NCI-H1694 (cell line): Measurements from ENCODE around the gene ERO1A.
"Not testable (repeated sequence)": the region's sequence is repeated elsewhere in the genome, so short reads cannot be mapped to it uniquely, and the experiment has no call there.

Experiments used
- DNase-seq: peaks from one replicate; lab custom pipeline; 2025; lab: John Stamatoyannopoulos, UW

The ERO1A gene, protein sequence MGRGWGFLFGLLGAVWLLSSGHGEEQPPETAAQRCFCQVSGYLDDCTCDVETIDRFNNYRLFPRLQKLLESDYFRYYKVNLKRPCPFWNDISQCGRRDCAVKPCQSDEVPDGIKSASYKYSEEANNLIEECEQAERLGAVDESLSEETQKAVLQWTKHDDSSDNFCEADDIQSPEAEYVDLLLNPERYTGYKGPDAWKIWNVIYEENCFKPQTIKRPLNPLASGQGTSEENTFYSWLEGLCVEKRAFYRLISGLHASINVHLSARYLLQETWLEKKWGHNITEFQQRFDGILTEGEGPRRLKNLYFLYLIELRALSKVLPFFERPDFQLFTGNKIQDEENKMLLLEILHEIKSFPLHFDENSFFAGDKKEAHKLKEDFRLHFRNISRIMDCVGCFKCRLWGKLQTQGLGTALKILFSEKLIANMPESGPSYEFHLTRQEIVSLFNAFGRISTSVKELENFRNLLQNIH

DNA sequence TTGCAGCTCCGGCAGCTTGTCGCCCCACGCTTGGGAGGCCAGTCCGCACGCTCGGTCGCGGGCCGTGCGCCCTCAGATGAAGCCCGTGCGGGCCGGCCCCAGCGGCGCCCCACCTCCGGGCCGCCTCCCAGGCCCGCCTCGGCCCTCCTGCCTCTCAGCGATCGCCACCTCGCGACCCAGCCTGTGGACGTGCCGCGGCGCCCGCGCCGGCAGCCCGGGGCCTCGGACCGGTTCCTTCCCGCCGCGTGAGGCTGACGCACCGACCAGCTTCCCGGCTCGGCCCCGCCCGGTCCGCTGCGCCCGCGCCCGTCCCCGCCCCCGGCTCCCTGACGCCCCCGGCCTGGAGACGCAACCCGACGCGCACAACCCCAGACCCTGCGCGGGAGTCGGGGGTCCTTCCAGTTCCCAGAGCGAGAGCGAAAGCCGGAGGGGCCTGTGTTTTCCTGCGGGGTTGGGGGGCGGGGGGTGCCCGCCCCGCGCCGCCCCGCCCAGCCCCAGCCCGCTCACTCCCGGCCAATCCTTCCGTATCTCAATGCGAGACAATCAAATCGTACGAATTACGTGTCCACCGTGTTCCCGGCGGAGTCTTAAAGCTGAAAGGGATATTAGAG, at the start of gene ERO1A:
Gene ERO1A, minus strand, starts transcription at position 78 of the 611 bp plus-strand sequence. Its CDS starts 77 bp downstream, at position 1.
- DNase-seq = peak; percentile 35

DNA sequence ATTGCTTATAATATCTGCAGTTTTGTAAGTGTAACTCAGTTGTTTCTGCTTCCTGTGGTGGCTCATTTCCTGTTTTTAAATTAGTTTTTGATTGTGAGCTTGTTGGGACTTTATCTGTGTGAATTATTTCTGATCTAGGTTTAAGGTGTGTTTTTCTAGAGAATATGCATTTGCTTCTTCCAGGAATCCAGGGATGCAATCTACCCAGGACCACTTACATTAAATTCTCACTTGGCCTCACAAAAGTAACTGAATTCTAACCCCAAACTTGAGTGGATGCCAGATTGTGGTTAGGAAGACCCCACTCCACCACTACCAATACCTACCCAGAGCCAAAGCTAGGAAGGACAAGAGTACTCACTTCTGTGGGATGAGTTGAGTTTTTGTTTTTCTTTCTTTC, 46.5 kb upstream of the ERO1A start:
- DNase-seq = no peak

DNA sequence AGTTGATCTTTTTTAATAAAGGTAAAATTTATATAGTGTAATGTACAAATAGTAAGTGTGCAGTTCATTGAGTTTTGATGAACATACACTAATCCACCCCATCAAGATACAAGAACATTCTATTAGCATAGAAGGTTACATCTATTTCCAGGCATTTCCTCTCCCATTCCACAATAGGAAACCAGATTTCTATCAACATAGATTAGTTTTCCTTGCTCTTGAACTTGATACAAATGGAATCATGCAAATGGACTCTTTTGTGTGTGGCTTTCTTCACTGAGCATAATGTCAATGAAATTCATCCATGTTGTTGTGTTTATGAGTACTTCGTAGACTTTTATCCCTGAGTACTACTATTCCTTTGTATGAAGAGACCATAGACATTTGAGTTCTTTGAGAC, 45.4 kb upstream of the ERO1A start:
- no peak for DNase-seq

DNA sequence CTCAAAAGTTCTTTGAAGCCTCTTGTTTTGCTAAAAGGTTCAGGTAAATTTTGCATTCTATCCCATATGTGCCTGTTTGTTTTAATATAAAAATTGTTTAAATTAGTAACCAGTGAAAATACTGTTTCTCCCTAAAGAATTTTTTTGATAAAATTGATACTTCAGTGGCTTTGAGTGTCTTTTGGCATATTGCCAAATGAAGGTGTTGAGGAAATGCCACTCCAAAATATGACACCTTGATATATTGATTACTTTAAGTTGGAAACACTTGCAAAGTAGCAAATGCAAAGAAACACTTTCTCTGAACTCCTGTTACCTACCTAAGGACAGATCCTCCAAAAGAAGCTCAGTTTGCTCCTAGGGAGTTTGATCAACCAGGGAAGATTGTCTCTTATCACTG, 43.1 kb upstream of the ERO1A start:
- DNase-seq = no peak

DNA sequence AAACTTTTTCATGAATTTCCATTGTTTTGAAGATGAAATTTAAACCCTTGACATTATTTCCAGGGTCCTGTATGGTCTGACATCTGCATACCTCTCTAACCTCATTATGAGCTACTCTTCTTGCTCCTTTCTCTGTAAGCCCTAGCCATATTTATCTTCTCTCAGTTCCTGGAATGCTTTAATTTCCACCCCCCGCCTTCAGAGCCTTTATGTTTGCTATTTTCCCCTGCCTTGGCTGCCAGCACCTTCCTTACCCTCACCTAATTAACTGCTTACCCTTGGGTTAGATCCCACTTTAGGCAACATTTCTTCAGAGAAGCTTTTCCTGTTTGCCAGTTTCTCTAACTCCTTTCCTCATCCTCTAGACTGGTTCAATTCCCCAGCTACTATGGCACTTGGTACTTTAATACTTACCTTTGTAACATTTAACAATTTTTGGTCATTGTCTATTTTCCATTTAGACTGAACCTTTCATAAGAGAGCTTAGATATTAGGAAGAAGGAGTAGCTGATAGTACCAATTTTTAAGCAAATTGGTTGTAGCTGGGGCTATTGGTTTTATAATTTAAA, 40.6 kb upstream of the ERO1A start:
- DNase-seq = no peak

DNA sequence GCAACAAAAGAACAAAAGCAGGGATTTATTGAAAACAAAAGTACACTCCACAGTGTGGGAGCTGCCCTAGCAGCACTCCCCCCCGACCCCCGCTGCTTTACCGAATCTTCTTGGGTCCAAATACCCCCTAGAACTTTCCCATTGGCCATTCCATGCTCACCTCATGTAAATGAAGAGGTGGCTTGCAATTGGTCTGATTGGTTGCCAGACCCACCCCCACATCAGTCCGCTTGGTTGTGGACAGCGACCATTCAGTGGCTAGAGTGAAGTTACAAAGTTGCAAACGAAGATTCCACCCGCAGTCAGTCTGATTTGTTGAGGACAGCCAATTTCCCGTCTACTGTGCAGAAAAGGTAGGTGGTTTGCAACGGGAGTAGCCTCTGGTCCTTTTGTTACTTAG, 38.5 kb upstream of the ERO1A start:
- DNase-seq = no peak

DNA sequence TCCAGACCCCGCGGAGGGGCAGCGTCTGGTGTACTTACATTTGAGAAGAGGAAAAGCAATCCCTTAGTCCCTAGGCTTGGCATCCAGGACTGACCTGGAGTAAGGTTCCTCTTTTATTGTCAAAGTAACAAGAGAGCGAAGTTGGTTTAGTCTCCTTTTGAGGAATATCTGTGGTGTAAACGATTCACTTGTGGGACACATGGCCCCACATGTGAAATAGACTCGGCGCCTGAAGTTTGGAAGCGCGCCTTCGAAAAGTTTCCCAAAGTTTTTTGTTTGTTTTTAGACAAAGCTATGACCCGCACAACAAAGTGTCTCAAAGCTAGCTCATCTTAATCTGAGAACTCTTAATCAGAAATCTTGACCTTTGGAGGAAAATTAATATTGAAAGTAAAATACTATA, 35.4 kb upstream of the ERO1A start:
- DNase-seq = no peak

DNA sequence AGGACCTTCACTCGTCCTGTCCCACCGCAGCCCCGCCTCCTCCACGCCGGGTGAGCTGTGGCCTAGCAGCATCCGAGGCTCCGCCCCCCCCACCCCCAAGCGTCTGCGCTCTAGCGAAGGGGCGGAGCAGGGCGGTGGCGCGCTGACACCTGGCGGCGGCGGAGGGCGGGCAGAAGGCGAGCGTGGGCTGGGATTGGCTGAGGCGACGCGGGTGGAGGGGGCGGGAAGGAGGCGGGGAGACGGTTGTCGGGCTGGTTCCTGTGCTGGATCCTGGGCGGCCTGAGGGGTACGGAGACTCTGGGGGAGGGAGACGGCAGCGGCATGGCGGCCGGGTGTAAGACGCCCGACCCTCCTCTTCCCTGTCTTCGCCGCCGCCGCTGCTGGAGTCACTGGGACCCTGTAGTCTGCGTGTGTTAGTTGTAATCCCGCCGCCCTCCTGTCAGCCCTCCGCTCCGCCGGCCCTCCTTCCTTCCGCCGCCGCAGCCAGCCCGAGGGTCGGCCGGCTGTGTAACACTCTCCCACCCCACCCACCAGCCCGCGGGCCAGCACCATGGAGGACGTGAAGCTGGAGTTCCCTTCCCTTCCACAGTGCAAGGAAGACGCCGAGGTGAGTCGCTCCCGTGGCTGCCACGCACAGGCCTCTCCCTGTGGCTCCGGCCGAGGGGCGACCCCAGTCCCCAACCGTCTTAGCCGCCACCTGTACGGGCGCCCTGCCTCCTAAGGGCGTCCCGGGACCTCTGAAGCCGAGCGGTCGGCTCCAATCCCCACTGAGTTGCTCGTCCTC, 34.8 kb upstream of the ERO1A start, which contains the start of gene STYX:
Gene STYX, plus strand, starts transcription at position 242 of the 784 bp plus-strand sequence. Its CDS starts 309 bp downstream, at position 551.
- peak; percentile 95 for DNase-seq

DNA sequence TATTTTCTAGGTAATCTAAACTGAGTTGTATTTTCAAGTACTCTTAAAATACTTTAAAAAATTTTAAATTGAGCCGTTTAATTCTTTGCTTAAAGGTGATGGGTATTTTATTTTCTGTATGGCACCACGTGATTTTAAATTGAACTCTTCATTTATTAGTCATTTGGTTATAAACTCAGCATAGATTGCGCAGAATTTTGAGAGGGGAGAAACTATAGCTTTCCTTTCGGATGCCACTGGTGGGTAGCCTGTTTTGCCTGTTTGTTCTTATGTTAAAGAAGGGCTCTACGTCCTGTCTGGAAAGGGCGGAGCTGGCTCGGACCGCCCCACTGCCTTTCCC, 34.2 kb upstream of the ERO1A start:
- no peak for DNase-seq

DNA sequence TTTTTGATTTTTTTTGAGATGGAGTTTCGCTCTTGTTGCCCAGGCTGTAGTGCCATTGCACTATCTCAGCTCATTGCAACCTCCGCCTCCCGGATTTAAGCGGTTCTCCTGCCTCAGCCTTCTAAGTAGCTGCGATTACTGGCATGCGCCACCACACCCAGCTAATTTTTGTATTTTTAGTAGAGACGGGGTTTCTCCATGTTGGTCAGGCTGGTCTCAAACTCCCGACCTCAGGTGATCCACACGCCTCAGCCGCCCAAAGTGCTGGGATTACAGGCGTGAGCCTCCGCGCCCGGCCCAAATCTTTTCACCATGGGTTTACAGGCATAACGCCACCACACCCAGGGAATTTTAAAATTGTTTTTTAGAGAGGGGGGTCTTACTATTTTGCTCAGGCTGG, 33.7 kb upstream of the ERO1A start:
- DNase-seq = not testable (repeated sequence)

DNA sequence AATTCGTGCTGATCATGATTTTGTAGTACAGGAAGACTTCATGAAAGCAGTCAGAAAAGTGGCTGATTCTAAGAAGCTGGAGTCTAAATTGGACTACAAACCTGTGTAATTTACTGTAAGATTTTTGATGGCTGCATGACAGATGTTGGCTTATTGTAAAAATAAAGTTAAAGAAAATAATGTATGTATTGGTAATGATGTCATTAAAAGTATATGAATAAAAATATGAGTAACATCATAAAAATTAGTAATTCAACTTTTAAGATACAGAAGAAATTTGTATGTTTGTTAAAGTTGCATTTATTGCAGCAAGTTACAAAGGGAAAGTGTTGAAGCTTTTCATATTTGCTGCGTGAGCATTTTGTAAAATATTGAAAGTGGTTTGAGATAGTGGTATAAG, 32.2 kb upstream of the ERO1A start:
- not testable (repeated sequence) for DNase-seq

DNA sequence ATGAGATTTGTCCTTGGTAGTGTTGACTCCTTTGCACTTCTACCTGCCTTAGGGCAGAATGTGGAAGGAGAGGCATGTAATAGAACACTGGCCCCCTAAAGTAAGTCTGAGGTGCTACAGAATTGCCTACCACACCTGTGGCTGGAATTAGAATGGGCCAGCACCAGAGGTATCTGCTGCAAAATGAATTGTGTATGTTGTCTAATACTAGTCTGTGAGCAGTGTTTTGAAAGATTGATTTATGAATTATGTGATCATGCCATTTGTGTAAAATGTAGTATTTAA, 28.9 kb upstream of the ERO1A start:
- no peak for DNase-seq

DNA sequence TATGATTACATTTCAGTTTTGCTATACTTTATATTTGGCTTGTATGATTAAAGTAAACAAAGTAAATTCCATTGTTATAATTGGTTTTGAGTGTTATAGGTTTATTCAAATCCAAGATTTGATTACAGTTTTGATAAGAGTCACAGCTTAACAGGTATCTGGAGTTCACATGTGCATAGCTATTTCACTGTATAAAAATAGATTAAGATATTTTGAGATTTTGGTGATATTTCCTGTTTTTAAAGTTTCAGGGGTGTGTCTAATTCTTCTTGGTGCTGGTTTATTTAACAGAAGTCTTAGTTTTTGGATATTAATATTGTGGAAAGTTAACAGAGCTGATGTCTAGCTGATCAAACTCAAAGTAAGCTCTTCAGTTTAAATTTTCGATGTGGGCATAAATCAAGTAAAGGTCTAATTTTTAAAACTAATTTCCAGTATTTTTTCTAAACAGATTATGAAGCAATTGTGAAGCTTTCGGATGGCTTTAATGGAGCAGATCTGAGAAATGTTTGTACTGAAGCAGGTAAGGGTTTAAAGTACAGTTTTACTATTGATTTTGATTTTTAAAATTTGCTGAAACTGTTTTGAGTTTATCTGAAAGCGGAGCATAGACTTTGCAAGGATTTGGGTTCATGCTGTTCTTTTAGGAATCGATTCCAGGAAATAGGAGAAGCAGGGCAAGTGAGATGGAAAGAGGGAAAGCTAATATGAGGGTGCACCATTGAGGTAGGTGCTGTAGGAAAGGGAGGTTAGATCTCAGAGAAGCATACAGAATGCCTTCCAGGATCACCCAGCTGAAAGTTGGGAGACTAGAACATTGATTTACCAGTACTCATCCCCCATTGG, 28.4 kb upstream of the ERO1A start:
- DNase-seq = no peak

DNA sequence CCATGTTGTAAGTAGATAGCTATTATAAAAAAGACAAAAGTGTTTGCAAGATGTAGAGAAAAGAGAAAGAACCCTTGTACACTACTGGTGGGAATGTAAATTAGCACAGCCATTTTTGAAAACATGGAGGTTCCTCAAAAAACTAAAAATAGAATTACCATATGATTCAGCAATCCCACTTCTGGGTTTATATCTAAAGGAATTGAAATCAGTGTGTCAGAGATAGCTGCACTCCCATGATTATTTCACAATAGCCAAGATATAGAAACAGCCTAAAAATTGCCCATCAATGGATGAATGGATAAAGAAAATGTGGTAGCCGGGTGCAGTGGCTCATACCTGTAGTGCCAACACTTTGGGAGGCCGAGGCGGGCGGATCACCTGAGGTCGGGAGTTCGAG, 20.8 kb upstream of the ERO1A start:
- DNase-seq = no peak

DNA sequence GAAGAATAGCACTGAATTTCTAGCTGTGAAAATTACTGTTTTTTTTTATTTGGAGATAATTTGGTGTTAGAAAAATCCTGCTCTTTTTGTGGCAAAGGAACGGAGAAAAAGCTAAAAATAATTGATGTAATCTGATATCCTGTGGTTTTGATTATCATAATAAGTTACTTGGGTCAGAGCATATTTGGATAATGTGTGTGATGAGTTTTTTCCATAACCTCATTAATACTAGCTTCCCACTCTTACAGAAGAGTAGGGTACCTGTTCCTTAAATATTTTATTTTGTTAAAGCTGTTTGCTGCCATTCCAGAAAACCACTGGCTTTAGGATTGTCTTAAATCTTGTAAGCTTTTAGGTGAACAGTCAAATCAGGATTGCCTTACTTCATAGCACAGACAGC, 16.3 kb upstream of the ERO1A start:
- no peak for DNase-seq

DNA sequence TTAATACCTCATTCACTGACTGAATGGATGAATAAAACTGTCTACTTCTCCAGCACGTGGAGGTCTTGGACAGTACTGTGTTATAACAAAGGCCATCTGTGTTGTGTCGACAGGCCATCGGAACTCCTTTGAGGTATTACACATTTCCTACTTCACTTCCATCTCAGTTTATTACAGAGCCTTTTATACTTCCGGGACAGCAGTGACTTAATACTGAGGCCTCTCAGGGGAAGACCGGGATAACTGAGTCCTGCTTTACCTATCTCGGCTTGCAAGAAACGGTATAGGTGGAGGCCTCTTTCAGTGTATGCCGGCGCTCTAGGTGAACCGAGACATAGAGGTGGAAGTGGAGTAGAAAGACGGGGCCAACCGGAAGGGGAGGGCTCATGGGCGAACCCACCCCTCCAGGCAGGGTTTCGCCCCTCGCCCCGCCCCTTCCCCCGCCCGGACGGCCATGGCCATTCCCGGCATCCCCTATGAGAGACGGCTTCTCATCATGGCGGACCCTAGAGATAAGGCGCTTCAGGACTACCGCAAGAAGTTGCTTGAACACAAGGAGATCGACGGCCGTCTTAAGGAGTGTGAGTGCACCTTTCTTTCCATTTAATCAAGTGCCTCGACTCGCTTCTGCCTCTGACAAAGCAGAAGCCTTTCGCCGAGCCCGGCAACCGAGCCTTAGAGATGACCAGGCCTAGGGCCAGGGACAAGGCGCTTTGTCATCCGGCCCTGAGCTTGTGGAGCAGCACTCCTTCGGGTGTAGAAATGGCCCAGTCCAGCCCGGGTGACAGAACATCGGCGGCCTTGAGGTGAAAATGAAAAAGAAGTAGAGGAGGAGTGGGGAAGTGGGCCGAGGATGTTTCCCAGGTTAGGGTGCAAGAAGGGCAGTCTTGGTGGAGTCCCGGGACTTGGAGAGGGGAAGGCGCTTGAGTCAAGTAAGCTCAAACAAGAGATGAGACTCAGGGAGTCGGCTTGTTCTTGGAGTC, 11.7 kb upstream of the ERO1A start, which contains the start of gene PSMC6:
Gene PSMC6, plus strand, starts transcription at position 477 of the 983 bp plus-strand sequence. Its CDS starts 20 bp downstream, at position 497.
- DNase-seq = peak; percentile 91

DNA sequence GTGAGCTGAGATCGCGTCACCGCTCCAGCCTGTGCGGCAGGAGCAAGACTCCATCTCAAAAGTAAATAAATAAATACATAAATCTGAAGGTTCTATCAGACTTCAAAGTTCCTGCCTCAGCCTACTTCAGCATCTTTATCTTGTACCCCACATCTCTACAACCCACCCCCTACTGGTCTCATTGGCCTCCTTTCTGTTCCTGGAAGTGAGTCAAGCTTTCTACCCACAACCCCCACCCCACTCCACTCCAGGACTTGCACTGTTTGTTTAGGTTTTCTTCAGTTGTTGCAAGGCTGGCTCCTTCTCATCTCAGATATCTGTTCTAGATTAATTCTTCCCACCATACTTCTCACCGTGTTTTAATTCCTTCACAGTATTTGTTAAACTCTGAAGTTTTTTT, 10.9 kb upstream of the ERO1A start:
- no peak for DNase-seq

DNA sequence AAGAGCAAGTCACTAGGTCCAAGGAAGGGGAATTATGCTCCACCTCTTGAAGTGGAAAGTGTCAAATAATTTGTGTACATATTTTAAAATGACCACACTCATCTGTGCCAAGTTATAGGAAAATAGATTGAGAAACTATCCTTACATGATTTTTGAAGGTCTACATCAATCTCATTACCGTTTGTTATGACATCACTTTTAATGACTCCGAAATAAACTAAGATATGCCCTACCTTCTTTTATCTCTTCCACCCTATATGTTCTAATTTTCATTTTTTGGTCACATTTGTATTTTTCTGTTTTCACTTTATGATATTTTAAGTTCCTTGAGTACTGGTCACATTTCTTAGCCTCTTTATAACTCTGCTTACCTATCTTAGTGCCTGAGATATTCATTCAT, 8.3 kb upstream of the ERO1A start:
- no peak for DNase-seq

DNA sequence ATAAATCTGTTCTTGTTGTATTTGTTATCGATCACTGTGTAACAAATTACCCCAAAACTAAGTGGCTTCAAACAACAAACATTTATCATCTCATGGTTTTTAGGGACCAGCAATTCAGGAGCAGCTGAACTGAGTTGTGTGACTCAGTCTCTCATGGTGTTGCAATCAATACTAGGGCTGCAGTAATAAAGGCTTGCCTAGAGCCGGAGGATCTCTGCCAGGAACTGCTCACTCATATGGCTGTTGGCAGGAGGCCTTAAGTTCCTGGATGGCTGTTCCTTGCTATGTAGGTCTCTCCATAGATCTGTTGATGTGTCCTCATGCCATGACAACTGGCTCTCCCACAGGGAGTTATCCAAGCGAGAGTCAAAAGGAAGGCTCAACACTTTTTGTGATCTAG, 7.9 kb upstream of the ERO1A start:
- DNase-seq = no peak

DNA sequence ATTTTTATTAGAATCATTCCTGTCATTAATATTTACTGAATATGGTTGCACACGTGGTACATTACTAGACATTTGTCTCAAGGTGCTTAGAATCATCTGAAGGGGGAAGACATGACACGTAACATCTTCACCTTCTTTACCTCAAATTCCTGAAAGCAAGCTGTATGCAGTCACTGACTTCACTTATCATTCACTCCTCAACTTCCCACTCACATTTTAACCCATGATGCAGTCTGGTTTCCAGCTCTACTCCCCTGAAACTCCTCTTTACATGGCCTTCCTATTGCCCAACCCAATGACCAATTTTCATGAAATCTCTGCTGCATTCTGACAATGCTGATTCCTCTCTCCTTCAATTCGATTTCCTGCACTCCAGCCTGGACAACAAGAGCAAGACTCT, 5.9 kb upstream of the ERO1A start:
- no peak for DNase-seq
